Brain microvascular endothelial cell (primary cell): ENCODE measurements around the gene DDX54.

Experiments used
- DNase-seq: peaks from one replicate; pipeline ENCODE4 v3.0.0-alpha.2; 2020
- H3K27ac ChIP-seq: fragments of 250-450 bp; sonication (Bioruptor Pico); 2 replicates; pipeline ENCODE4 v1.5.1; 2020; ENCODE audit warnings: mild to moderate bottlenecking, moderate library complexity
- H3K27me3 ChIP-seq: fragments of 250-450 bp; sonication (Bioruptor Pico); replicated peaks from 2 replicates; pipeline ENCODE4 v1.5.1; 2020; ENCODE audit warnings: mild to moderate bottlenecking
- H3K36me3 ChIP-seq: fragments of 250-450 bp; sonication (Bioruptor Pico); replicated peaks from 2 replicates; pipeline ENCODE4 v1.5.1; 2020; ENCODE audit warnings: mild to moderate bottlenecking
- H3K4me3 ChIP-seq: 2 replicates; pipeline ENCODE4 v1.5.1; 2011; ENCODE audit warnings: low read depth, mild to moderate bottlenecking, control low read depth, low read length, moderate library complexity
- in situ Hi-C: cut with HindIII; loops from 2 replicates; pipeline ENCODE4 v1.10.0; 2017; ENCODE audit warnings: low sequenced_read_pairs, low pct_ligation_motif_present
- TF ChIP-seq, protein P1 (sequence below): IDR thresholded peaks from 2 replicates; pipeline ENCODE4 v1.5.1; 2011; ENCODE audit warnings: low read depth, mild to moderate bottlenecking, moderate library complexity, low read length, control low read depth, inconsistent platforms; ENCODE audit errors: missing control alignments

DDX54 gene

GRCh38 chr12:113115455-113116126 lies 69.7 kb downstream of the DDX54 start:
- H3K4me3 ChIP-seq = no peak overlapping the region
- H3K27me3 ChIP-seq = peaks cover 14% of the 10 kb centered on the region
- in situ Hi-C loops = no loop called here
- H3K36me3 ChIP-seq = no peaks in the 10 kb centered on the region
- no peak overlapping the region for H3K27ac ChIP-seq
- DNase-seq = no peak
- TF ChIP-seq, protein P1, sequence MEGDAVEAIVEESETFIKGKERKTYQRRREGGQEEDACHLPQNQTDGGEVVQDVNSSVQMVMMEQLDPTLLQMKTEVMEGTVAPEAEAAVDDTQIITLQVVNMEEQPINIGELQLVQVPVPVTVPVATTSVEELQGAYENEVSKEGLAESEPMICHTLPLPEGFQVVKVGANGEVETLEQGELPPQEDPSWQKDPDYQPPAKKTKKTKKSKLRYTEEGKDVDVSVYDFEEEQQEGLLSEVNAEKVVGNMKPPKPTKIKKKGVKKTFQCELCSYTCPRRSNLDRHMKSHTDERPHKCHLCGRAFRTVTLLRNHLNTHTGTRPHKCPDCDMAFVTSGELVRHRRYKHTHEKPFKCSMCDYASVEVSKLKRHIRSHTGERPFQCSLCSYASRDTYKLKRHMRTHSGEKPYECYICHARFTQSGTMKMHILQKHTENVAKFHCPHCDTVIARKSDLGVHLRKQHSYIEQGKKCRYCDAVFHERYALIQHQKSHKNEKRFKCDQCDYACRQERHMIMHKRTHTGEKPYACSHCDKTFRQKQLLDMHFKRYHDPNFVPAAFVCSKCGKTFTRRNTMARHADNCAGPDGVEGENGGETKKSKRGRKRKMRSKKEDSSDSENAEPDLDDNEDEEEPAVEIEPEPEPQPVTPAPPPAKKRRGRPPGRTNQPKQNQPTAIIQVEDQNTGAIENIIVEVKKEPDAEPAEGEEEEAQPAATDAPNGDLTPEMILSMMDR = no peak

DNA sequence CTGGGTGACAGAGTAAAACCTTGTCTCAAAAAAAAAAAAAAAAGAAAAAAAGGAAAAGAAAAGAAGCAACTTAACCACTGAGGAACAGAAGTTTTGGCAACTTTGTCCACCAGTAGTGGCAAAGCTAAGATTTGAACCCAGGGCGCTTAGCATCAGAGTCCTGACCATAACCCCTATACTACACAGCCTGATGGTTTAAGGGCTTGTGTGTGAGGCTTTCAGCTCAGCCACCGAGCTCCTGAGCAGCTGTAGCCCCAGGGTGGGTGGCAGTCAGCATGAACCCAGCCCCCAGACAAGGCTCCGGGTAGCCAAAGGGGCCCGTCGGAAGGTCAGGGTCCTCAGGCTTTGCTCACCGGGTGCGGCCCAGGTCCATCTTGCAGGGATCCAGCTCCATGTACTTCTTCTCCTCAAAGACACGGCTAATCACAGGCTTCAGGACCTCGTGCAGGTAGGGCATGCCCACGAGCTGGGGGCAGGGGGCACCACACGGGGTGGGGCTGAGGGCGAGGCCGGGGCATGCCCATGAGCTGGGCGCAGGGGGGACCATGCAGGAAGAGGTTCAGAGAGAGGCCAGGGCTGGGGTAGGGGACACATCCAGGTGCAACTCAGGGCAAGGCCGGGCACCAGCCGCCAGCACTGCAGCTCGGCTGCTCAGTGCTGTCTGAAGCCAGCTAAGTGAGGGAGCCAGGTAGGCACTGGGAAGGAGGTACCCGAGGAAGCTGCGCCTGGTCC lies 70.7 kb downstream of the DDX54 start:
- DNase-seq = no peak
- Histone ChIP-seq H3K27me3 (peaks cover 17% of the 10 kb centered on the region), H3K4me3 (no peak overlapping the region), H3K27ac (no peak overlapping the region), H3K36me3 (no peaks in the 10 kb centered on the region)
- TF ChIP-seq, protein P1 = no peak
- in situ Hi-C loops = no loop called here

DNA sequence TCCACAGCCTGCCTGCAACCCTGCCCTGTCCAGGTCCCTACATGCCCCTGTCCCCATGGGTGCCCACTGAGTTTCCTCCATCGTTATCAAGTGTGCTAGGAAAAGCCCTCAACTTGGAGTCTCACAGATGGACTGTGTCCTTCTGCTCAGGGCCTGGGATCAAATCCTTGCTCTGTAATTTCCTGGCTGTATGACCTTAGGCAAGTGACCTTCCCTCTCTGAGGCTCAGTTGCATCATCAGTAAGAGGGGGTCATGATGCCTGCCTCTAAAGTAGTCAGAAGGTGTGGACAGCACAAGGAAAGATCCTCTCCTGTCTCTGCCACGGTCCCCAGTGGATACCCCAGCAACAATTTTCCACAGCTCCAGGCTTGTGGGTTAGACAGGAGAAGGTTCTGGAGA lies 71.9 kb downstream of the DDX54 start:
- TF ChIP-seq, protein P1 = no peak
- in situ Hi-C loops = no loop called here
- Histone ChIP-seq H3K27ac (no peak overlapping the region), H3K4me3 (no peak overlapping the region), H3K36me3 (no peaks in the 10 kb centered on the region), H3K27me3 (peaks cover 17% of the 10 kb centered on the region)
- no peak for DNase-seq

GRCh38 chr12:113112043-113112899 lies 73.0 kb downstream of the DDX54 start:
- H3K27me3 ChIP-seq = peaks cover 17% of the 10 kb centered on the region
- H3K36me3 ChIP-seq = no peaks in the 10 kb centered on the region
- in situ Hi-C loops = no loop called here
- no peak overlapping the region for H3K4me3 ChIP-seq
- TF ChIP-seq, protein P1 = no peak
- DNase-seq = no peak
- H3K27ac ChIP-seq = no peak overlapping the region

DNA sequence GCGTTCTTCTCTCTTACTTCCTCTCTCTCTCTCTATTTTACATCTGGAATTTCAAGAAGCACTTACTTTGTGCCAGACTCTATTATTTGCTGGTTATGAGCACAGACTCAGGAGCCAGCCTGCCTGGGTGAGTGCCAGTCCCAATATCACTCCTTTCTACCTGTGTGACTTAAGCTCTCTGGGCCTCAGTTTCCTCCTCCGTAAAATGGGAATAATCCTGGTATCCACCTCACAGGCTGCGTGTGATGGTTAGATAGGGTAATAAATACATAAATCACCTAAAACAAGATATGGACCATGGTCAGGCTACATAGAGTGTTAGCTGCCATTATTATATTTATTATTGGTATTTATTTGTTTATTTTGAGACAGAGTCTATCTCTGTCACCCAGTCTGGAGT lies 74.0 kb downstream of the DDX54 start:
- DNase-seq = no peak
- in situ Hi-C loops = no loop called here
- Histone ChIP-seq H3K27ac (no peak overlapping the region), H3K36me3 (no peaks in the 10 kb centered on the region), H3K4me3 (no peak overlapping the region), H3K27me3 (peaks cover 17% of the 10 kb centered on the region)
- TF ChIP-seq, protein P1 = no peak
